Medulla oblongata (tissue), 1 donor: Measurements from ENCODE around the gene GPM6B.
"Not testable (repeated sequence)": the region's sequence is repeated elsewhere in the genome, so short reads cannot be mapped to it uniquely, and the experiment has no call there.

Experiments used
- DNase-seq: peaks from one replicate; pipeline ENCODE4 v3.0.0-alpha.2; 2015; ENCODE audit errors: extremely low spot score

The GPM6B gene

GRCh38 chrX:13726583-13726982, 90.3 kb downstream of the GPM6B start:
- DNase-seq, result not testable (repeated sequence)

GRCh38 chrX:13724878-13725277, 92.0 kb downstream of the GPM6B start:
- not testable (repeated sequence) for DNase-seq

GRCh38 chrX:13721819-13722519, 94.9 kb downstream of the GPM6B start:
- DNase-seq, result peak; percentile 24

- DNase-seq, result no peak
Observed at GRCh38 chrX:13721371-13721770, 95.5 kb downstream of the GPM6B start.
